ENCODE data around the gene PNKD. TPM values are rescaled to one million over a fixed set of nuclear protein-coding genes. Genes with fewer than 3 reads are reported as not detected.

PNKD gene
- total RNA-seq, 1 experiment from 2014 or later: 58.1 TPM

DNA sequence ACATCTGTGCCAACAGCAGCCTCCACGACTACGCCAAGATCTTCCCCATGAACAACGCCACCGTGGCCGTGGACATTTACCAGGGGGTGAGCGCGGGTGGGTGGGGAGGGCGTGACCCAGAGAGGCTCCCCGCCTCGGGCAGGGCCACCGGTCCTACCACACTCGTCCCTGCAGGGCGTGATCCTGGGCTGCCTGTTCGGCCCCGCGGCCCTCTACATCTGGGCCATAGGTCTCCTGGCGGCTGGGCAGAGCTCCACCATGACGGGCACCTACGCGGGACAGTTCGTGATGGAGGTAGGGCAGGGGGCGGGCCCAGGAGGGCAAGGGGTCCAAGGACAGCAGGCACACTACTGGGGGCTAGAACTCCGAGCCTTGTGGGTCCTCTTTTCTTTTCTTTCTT lies 120.9 kb downstream of the PNKD start:
- no peaks in the 10 kb centered on the region for H3K9me2 ChIP-seq (ENCODE audit: insufficient read depth)
- intact Hi-C loops (cut with micrococcal nuclease): no loop called here
- no peak overlapping the region for H3K4me2 ChIP-seq (ENCODE audit: low read length)
- no peak overlapping the region for H2AFZ ChIP-seq (ENCODE audit: low read depth, low read length, poor library complexity, severe bottlenecking)
- DNase-seq (ENCODE audit: low read depth, low spot score): no peak
- no peaks in the 10 kb centered on the region for H3K27me3 ChIP-seq (ENCODE audit: insufficient read depth, low read length)
- TF ChIP-seq, protein P1, sequence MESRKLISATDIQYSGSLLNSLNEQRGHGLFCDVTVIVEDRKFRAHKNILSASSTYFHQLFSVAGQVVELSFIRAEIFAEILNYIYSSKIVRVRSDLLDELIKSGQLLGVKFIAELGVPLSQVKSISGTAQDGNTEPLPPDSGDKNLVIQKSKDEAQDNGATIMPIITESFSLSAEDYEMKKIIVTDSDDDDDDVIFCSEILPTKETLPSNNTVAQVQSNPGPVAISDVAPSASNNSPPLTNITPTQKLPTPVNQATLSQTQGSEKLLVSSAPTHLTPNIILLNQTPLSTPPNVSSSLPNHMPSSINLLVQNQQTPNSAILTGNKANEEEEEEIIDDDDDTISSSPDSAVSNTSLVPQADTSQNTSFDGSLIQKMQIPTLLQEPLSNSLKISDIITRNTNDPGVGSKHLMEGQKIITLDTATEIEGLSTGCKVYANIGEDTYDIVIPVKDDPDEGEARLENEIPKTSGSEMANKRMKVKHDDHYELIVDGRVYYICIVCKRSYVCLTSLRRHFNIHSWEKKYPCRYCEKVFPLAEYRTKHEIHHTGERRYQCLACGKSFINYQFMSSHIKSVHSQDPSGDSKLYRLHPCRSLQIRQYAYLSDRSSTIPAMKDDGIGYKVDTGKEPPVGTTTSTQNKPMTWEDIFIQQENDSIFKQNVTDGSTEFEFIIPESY (IDR thresholded peaks at IDR 0.05; ENCODE audit: extremely low read depth, insufficient replicate concordance, low read length): no peak
- TF ChIP-seq TCF7L2 (IDR thresholded peaks at IDR 0.05; ENCODE audit: borderline replicate concordance, extremely low read depth, insufficient read depth, insufficient read length): no peak
- no peak for TF ChIP-seq ZNF274 (IDR thresholded peaks at IDR 0.05; ENCODE audit: low read depth, low read length)
- TF ChIP-seq, protein P2, sequence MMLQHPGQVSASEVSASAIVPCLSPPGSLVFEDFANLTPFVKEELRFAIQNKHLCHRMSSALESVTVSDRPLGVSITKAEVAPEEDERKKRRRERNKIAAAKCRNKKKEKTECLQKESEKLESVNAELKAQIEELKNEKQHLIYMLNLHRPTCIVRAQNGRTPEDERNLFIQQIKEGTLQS (IDR thresholded peaks at IDR 0.05): no peak
- TF ChIP-seq, protein P3, sequence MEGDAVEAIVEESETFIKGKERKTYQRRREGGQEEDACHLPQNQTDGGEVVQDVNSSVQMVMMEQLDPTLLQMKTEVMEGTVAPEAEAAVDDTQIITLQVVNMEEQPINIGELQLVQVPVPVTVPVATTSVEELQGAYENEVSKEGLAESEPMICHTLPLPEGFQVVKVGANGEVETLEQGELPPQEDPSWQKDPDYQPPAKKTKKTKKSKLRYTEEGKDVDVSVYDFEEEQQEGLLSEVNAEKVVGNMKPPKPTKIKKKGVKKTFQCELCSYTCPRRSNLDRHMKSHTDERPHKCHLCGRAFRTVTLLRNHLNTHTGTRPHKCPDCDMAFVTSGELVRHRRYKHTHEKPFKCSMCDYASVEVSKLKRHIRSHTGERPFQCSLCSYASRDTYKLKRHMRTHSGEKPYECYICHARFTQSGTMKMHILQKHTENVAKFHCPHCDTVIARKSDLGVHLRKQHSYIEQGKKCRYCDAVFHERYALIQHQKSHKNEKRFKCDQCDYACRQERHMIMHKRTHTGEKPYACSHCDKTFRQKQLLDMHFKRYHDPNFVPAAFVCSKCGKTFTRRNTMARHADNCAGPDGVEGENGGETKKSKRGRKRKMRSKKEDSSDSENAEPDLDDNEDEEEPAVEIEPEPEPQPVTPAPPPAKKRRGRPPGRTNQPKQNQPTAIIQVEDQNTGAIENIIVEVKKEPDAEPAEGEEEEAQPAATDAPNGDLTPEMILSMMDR (IDR thresholded peaks at IDR 0.05 in 2 of 3, conservative IDR thresholded peaks at IDR 0.05 in 1 of 3; ENCODE audit: borderline replicate concordance in 1 of 3, insufficient read depth in 1 of 3, low read depth in 2 of 3, low read length in 2 of 3): no peak
- no peak for TF ChIP-seq POLR2AphosphoS5 (IDR thresholded peaks at IDR 0.05; ENCODE audit: low read depth, low read length)
- no peak for TF ChIP-seq SP1 (IDR thresholded peaks at IDR 0.05; ENCODE audit: low read depth)
- TF ChIP-seq ELF1 (IDR thresholded peaks at IDR 0.05; ENCODE audit: borderline replicate concordance, low read depth): no peak
- TF ChIP-seq SIN3A (IDR thresholded peaks at IDR 0.05; ENCODE audit: low read depth): no peak
- no peak for TF ChIP-seq CEBPB (IDR thresholded peaks at IDR 0.05; ENCODE audit: low read depth)
- no peak for TF ChIP-seq ZFX (IDR thresholded peaks at IDR 0.05)
- TF ChIP-seq, protein P4, sequence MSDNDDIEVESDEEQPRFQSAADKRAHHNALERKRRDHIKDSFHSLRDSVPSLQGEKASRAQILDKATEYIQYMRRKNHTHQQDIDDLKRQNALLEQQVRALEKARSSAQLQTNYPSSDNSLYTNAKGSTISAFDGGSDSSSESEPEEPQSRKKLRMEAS (IDR thresholded peaks at IDR 0.05): no peak
- no peak for TF ChIP-seq POLR2A (IDR thresholded peaks at IDR 0.05; ENCODE audit: borderline replicate concordance, extremely low read depth, insufficient read depth, insufficient read length)
- TF ChIP-seq SRF (IDR thresholded peaks at IDR 0.05; ENCODE audit: low read depth): no peak
- no peak for TF ChIP-seq FOSL1 (IDR thresholded peaks at IDR 0.05; ENCODE audit: low read depth)
- TF ChIP-seq EGR1 (IDR thresholded peaks at IDR 0.05; ENCODE audit: low read depth): no peak
- TF ChIP-seq RAD21 (IDR thresholded peaks at IDR 0.05; ENCODE audit: low read depth): no peak
- no peak for TF ChIP-seq YY1 (IDR thresholded peaks at IDR 0.05; ENCODE audit: extremely low read depth, insufficient replicate concordance, low read depth, low read length)
- no TSS peak for BruUV-seq (replicated peaks)
- CTCF ChIA-PET: no interaction called here
- no peaks in the 10 kb centered on the region for H3K9me3 ChIP-seq (ENCODE audit: control insufficient read depth in 1 of 2, insufficient read depth in 1 of 2, low read depth in 1 of 2, low read length in 2 of 2)
- H4K20me1 ChIP-seq (ENCODE audit: insufficient read depth): no peaks in the 10 kb centered on the region
- no peaks in the 10 kb centered on the region for H3K36me3 ChIP-seq (ENCODE audit: control insufficient read depth in 1 of 2, insufficient read depth in 2 of 2, low read length in 2 of 2)
- H3K79me2 ChIP-seq (ENCODE audit: insufficient read depth, low read length): no peaks in the 10 kb centered on the region
- H3K4me1 ChIP-seq (ENCODE audit: control insufficient read depth in 1 of 2, insufficient read depth in 2 of 2, low read length in 2 of 2): peaks cover 13 to 23% of the 10 kb centered on the region in 2 experiments; a peak in 3 of 4 replicates
- H3K27ac ChIP-seq (ENCODE audit: low read depth, low read length): no peak overlapping the region
- no peak for ATAC-seq
- RAD21 ChIA-PET (ENCODE audit: low non-redundant PET in 1 of 2, low total read pairs in 2 of 2, uncharacterized antibody in 2 of 2, unreplicated experiment in 2 of 2): no interaction called here
- no peak overlapping the region for H3K4me3 ChIP-seq (replicated peaks in 1 of 2; ENCODE audit: low read depth in 1 of 2, low read length in 2 of 2)
- POLR2A ChIA-PET: no interaction called here
- no peak overlapping the region for H3K9ac ChIP-seq (ENCODE audit: low read length)
